WTC11 (cell line): ENCODE data around the gene FAHD1. TPM values are rescaled to one million over a fixed set of nuclear protein-coding genes. Genes with fewer than 3 reads are reported as not detected.

Experiments
- ATAC-seq: fragments of 200-7000 bp; cut with Tn5 transposase; 2 replicates; pipeline ENCODE4 v1.10.0; 2021; ENCODE audit warnings: mild to moderate bottlenecking, moderate library complexity
- CTCF ChIA-PET: fragments of 300-600 bp; sonication (Branson Sonifier 250); formaldehyde crosslinking; loops from one replicate; lab custom pipeline; 2021; ENCODE audit warnings: antibody characterized with exemption; lab: Charles Lee
- POLR2A ChIA-PET: fragments of 350-600 bp; sonication (Branson Sonifier 250); formaldehyde crosslinking; loops from one replicate; lab custom pipeline; 2021; ENCODE audit warnings: antibody characterized with exemption; lab: Charles Lee
- DNase-seq: peaks from one replicate; pipeline ENCODE4 v3.0.0; 2021; ENCODE audit warnings: low spot score
- H3K27ac Mint-ChIP-seq: 2 replicates; pipeline ENCODE4 v1.8.0; 2021; ENCODE audit warnings: mixed read lengths
- H3K27me3 Mint-ChIP-seq: 2 replicates; pipeline ENCODE4 v1.8.0; 2021; ENCODE audit warnings: low read depth, mild to moderate bottlenecking, moderate library complexity, mixed read lengths
- H3K36me3 Mint-ChIP-seq: 2 replicates; pipeline ENCODE4 v1.8.0; 2021; ENCODE audit warnings: mixed read lengths
- H3K4me1 Mint-ChIP-seq: 2 replicates; pipeline ENCODE4 v1.8.0; 2022; ENCODE audit warnings: mixed read lengths
- H3K4me3 Mint-ChIP-seq: 2 replicates; pipeline ENCODE4 v1.8.0; 2021; ENCODE audit warnings: mild to moderate bottlenecking, moderate library complexity, mixed read lengths
- H3K9me3 Mint-ChIP-seq: 2 replicates; pipeline ENCODE4 v1.8.0; 2021; ENCODE audit warnings: mixed read lengths
- ATF1 ChIP-seq: sonication (generic); formaldehyde crosslinking; IDR thresholded peaks from 2 replicates; pipeline ENCODE4 v1.8.1; 2023; ENCODE audit warnings: mild to moderate bottlenecking, moderate library complexity, missing genetic modification reagents
- E2F1 ChIP-seq: sonication (generic); formaldehyde crosslinking; IDR thresholded peaks from 2 replicates; pipeline ENCODE4 v1.8.0; 2022; ENCODE audit warnings: mild to moderate bottlenecking, missing genetic modification reagents
- FOXJ3 ChIP-seq: sonication (generic); formaldehyde crosslinking; IDR thresholded peaks from 2 replicates; pipeline ENCODE4 v1.9.0; 2021; ENCODE audit warnings: missing genetic modification reagents, mild to moderate bottlenecking, borderline replicate concordance
- FOXK1 ChIP-seq: sonication (generic); formaldehyde crosslinking; IDR thresholded peaks from 2 replicates; pipeline ENCODE4 v1.8.0; 2022; ENCODE audit warnings: mild to moderate bottlenecking, moderate library complexity, missing genetic modification reagents
- HMGA2 ChIP-seq: fragments of 250-450 bp; sonication (Bioruptor Pico); IDR thresholded peaks from 2 replicates; pipeline ENCODE4 v1.4.0; 2021; ENCODE audit warnings: mild to moderate bottlenecking, moderate library complexity
- IRF1 ChIP-seq: sonication (generic); formaldehyde crosslinking; IDR thresholded peaks from 2 replicates; pipeline ENCODE4 v1.8.0; 2023; ENCODE audit warnings: missing genetic modification reagents
- MXD4 ChIP-seq: fragments of 250-450 bp; sonication (Bioruptor Pico); IDR thresholded peaks from 2 replicates; pipeline ENCODE4 v1.8.0; 2021; ENCODE audit warnings: mild to moderate bottlenecking, moderate library complexity, borderline replicate concordance
- MYBL2 ChIP-seq: sonication (generic); formaldehyde crosslinking; IDR thresholded peaks from 2 replicates; pipeline ENCODE4 v1.8.1; 2023; ENCODE audit warnings: mild to moderate bottlenecking, moderate library complexity, missing genetic modification reagents
- OVOL2 ChIP-seq: fragments of 250-450 bp; sonication (Bioruptor Pico); IDR thresholded peaks from 2 replicates; pipeline ENCODE4 v1.9.0; 2021; ENCODE audit warnings: mild to moderate bottlenecking, borderline replicate concordance
- RELA ChIP-seq: sonication (generic); formaldehyde crosslinking; IDR thresholded peaks from 2 replicates; pipeline ENCODE4 v1.8.1; 2022; ENCODE audit warnings: missing genetic modification reagents, mild to moderate bottlenecking, borderline replicate concordance
- RORB ChIP-seq: fragments of 250-450 bp; sonication (Bioruptor Pico); IDR thresholded peaks from 2 replicates; pipeline ENCODE4 v1.9.0; 2021; ENCODE audit warnings: mild to moderate bottlenecking
- SOX15 ChIP-seq: fragments of 250-450 bp; sonication (Bioruptor Pico); IDR thresholded peaks from 2 replicates; pipeline ENCODE4 v1.9.0; 2021; ENCODE audit warnings: mild to moderate bottlenecking
- SP1 ChIP-seq: sonication (generic); formaldehyde crosslinking; conservative IDR thresholded peaks from 2 replicates; pipeline ENCODE4 v1.8.1; 2022; ENCODE audit warnings: missing genetic modification reagents
- TCF7 ChIP-seq: sonication (generic); formaldehyde crosslinking; IDR thresholded peaks from 2 replicates; pipeline ENCODE4 v1.8.0; 2022; ENCODE audit warnings: mild to moderate bottlenecking, low read depth, missing genetic modification reagents, moderate library complexity
- ZNF121 ChIP-seq: sonication (generic); formaldehyde crosslinking; IDR thresholded peaks from 2 replicates; pipeline ENCODE4 v1.8.0; 2023; ENCODE audit warnings: missing genetic modification reagents
- ZNF423 ChIP-seq: fragments of 250-450 bp; sonication (Bioruptor Pico); IDR thresholded peaks from 2 replicates; pipeline ENCODE4 v2.1.2; 2022; ENCODE audit warnings: mild to moderate bottlenecking, moderate library complexity
- total RNA-seq: library from RNA; stranded (reverse); gene quantifications from 3 replicates; pipeline ENCODE4 v1.2.3, GENCODE V29; 2021
- TF ChIP-seq, protein P1 (sequence below): sonication (generic); formaldehyde crosslinking; IDR thresholded peaks from 2 replicates; pipeline ENCODE4 v1.8.0; 2023; ENCODE audit warnings: missing genetic modification reagents, mild to moderate bottlenecking, borderline replicate concordance
- TF ChIP-seq, protein P2 (sequence below): sonication (generic); formaldehyde crosslinking; IDR thresholded peaks from 2 replicates; pipeline ENCODE4 v1.8.1; 2023; ENCODE audit warnings: mild to moderate bottlenecking, missing genetic modification reagents
- TF ChIP-seq, protein P3 (sequence below): fragments of 250-450 bp; sonication (Bioruptor Pico); IDR thresholded peaks from 2 replicates; pipeline ENCODE4 v1.9.0; 2021; ENCODE audit warnings: mild to moderate bottlenecking
- TF ChIP-seq, protein P4 (sequence below): fragments of 250-450 bp; sonication (Bioruptor Pico); IDR thresholded peaks from 2 replicates; pipeline ENCODE4 v1.8.0; 2021; ENCODE audit warnings: mild to moderate bottlenecking

FAHD1 gene
- total RNA-seq, 1 experiment from 2014 or later: 14.3 TPM

GRCh38 chr16:1821861-1822611, 5.0 kb upstream of the FAHD1 start (continued):
- TF ChIP-seq, protein P1, sequence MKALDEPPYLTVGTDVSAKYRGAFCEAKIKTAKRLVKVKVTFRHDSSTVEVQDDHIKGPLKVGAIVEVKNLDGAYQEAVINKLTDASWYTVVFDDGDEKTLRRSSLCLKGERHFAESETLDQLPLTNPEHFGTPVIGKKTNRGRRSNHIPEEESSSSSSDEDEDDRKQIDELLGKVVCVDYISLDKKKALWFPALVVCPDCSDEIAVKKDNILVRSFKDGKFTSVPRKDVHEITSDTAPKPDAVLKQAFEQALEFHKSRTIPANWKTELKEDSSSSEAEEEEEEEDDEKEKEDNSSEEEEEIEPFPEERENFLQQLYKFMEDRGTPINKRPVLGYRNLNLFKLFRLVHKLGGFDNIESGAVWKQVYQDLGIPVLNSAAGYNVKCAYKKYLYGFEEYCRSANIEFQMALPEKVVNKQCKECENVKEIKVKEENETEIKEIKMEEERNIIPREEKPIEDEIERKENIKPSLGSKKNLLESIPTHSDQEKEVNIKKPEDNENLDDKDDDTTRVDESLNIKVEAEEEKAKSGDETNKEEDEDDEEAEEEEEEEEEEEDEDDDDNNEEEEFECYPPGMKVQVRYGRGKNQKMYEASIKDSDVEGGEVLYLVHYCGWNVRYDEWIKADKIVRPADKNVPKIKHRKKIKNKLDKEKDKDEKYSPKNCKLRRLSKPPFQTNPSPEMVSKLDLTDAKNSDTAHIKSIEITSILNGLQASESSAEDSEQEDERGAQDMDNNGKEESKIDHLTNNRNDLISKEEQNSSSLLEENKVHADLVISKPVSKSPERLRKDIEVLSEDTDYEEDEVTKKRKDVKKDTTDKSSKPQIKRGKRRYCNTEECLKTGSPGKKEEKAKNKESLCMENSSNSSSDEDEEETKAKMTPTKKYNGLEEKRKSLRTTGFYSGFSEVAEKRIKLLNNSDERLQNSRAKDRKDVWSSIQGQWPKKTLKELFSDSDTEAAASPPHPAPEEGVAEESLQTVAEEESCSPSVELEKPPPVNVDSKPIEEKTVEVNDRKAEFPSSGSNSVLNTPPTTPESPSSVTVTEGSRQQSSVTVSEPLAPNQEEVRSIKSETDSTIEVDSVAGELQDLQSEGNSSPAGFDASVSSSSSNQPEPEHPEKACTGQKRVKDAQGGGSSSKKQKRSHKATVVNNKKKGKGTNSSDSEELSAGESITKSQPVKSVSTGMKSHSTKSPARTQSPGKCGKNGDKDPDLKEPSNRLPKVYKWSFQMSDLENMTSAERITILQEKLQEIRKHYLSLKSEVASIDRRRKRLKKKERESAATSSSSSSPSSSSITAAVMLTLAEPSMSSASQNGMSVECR (CRISPR knock-in tag): no peak
- TF ChIP-seq RELA (CRISPR knock-in tag) (no peak), TCF7 (CRISPR knock-in tag) (no peak)

DNA sequence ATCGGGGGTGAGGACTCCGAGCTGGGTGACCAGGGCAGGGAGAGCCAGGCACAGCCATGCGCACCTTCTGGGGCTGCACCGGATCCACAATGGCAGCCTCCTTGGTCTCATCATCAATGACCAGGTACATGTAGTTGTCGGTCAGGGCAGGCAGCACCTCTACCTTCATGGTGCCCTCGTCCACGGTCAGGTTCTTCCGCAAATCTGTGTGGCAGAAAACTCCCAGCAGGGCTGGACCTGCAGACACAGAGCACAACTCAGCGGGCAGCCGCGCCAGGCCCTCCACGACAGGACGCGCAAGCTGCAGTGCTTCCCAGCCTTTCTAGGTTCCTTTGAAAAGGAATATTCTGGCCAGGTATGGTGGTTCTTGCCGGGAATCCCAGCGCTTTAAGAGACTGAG, 4.2 kb upstream of the FAHD1 start:
- POLR2A ChIA-PET: no interaction called here
- no peak overlapping the region for H3K4me3 Mint-ChIP-seq
- H3K9me3 Mint-ChIP-seq: no peaks in the 10 kb centered on the region
- no peak for ATAC-seq
- peaks cover 2% of the 10 kb centered on the region; the same call in 1 of the 2 replicates for H3K27me3 Mint-ChIP-seq
- CTCF ChIA-PET: interaction anchor here (1.1 to 2.8 kb wide), 4 partner anchors 11 to 106 kb away, joined by 3 to 18 read pairs (median 13); partner anchors contain the start of genes IGFALS, NUBP2 and SPSB3
- no peak for TF ChIP-seq ZNF423
- TF ChIP-seq, protein P2, sequence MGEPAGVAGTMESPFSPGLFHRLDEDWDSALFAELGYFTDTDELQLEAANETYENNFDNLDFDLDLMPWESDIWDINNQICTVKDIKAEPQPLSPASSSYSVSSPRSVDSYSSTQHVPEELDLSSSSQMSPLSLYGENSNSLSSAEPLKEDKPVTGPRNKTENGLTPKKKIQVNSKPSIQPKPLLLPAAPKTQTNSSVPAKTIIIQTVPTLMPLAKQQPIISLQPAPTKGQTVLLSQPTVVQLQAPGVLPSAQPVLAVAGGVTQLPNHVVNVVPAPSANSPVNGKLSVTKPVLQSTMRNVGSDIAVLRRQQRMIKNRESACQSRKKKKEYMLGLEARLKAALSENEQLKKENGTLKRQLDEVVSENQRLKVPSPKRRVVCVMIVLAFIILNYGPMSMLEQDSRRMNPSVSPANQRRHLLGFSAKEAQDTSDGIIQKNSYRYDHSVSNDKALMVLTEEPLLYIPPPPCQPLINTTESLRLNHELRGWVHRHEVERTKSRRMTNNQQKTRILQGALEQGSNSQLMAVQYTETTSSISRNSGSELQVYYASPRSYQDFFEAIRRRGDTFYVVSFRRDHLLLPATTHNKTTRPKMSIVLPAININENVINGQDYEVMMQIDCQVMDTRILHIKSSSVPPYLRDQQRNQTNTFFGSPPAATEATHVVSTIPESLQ (CRISPR knock-in tag): no peak
- no peak for TF ChIP-seq ZNF121 (CRISPR knock-in tag)
- TF ChIP-seq MXD4 (CRISPR knock-in tag): no peak
- no peak for TF ChIP-seq OVOL2
- TF ChIP-seq FOXJ3 (CRISPR knock-in tag): no peak
- no peak for TF ChIP-seq SOX15 (CRISPR knock-in tag)
- TF ChIP-seq SP1 (CRISPR knock-in tag): no peak
- TF ChIP-seq, protein P3, sequence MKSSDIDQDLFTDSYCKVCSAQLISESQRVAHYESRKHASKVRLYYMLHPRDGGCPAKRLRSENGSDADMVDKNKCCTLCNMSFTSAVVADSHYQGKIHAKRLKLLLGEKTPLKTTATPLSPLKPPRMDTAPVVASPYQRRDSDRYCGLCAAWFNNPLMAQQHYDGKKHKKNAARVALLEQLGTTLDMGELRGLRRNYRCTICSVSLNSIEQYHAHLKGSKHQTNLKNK: no peak
- no peak for TF ChIP-seq HMGA2 (CRISPR knock-in tag)
- TF ChIP-seq IRF1 (CRISPR knock-in tag): no peak
- TF ChIP-seq E2F1 (CRISPR knock-in tag): no peak
- TF ChIP-seq MYBL2 (CRISPR knock-in tag): no peak
- TF ChIP-seq RORB (CRISPR knock-in tag): no peak
- no peak for TF ChIP-seq ATF1
- TF ChIP-seq, protein P4, sequence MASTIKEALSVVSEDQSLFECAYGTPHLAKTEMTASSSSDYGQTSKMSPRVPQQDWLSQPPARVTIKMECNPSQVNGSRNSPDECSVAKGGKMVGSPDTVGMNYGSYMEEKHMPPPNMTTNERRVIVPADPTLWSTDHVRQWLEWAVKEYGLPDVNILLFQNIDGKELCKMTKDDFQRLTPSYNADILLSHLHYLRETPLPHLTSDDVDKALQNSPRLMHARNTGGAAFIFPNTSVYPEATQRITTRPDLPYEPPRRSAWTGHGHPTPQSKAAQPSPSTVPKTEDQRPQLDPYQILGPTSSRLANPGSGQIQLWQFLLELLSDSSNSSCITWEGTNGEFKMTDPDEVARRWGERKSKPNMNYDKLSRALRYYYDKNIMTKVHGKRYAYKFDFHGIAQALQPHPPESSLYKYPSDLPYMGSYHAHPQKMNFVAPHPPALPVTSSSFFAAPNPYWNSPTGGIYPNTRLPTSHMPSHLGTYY: no peak
- no peak for TF ChIP-seq TCF7 (CRISPR knock-in tag)
- TF ChIP-seq FOXK1 (CRISPR knock-in tag): no peak
- TF ChIP-seq, all 79 proteins: peak for 0
- DNase-seq: no peak
- H3K36me3 Mint-ChIP-seq: no peaks in the 10 kb centered on the region
- H3K4me1 Mint-ChIP-seq: peaks cover 9% of the 10 kb centered on the region
- H3K27ac Mint-ChIP-seq: no peak overlapping the region
